AG09319 (cell line): Measurements from ENCODE around the gene KCNN3.

Source experiments
- DNase-seq: peaks from one replicate; pipeline ENCODE4 v3.0.0-alpha.2; 2010; ENCODE audit warnings: low read depth; ENCODE audit errors: extremely low read depth
- CTCF ChIP-seq: IDR thresholded peaks from 2 replicates; pipeline ENCODE4 v1.5.1; 2011; ENCODE audit warnings: low read depth, mild to moderate bottlenecking, inconsistent platforms, low read length, moderate library complexity

The KCNN3 gene

GRCh38 chr1:154906621-154907081 lies 36.6 kb upstream of the KCNN3 start:
- DNase-seq = no peak
- TF ChIP-seq CTCF = peak; percentile 38

- no peak for TF ChIP-seq CTCF
- DNase-seq = no peak
These were observed 33.0 kb upstream of the KCNN3 start for GRCh38 chr1:154902938-154903566.

GRCh38 chr1:154901591-154901990 lies 31.5 kb upstream of the KCNN3 start:
- DNase-seq = no peak
- TF ChIP-seq CTCF = no peak

- no peak for TF ChIP-seq CTCF
- no peak for DNase-seq
These were observed 29.0 kb upstream of the KCNN3 start for GRCh38 chr1:154899041-154899440.

GRCh38 chr1:154896771-154897286 lies 26.7 kb upstream of the KCNN3 start:
- no peak for TF ChIP-seq CTCF
- no peak for DNase-seq

GRCh38 chr1:154895798-154896197 lies 25.7 kb upstream of the KCNN3 start:
- no peak for DNase-seq
- no peak for TF ChIP-seq CTCF

GRCh38 chr1:154891452-154891851 lies 21.4 kb upstream of the KCNN3 start:
- no peak for TF ChIP-seq CTCF

More at GRCh38 chr1:154891452-154891851, 21.4 kb upstream of the KCNN3 start:
- DNase-seq = no peak
